GM12891 (cell line): ENCODE results near the gene CD209.

Source experiments
- PAX5 ChIP-seq: IDR thresholded peaks from 2 replicates; pipeline ENCODE4 v1.6.1; 2011; ENCODE audit warnings: low read length, moderate library complexity, mild to moderate bottlenecking; ENCODE audit not compliant: insufficient read depth, severe bottlenecking
- POLR2A ChIP-seq: IDR thresholded peaks from 2 replicates; pipeline ENCODE4 v1.6.1; 2011; ENCODE audit warnings: low read depth, low read length, control low read depth
- POLR2AphosphoS5 ChIP-seq: IDR thresholded peaks from 2 replicates; pipeline ENCODE4 v1.6.1; 2011; ENCODE audit warnings: low read depth, low read length, control low read depth
- POU2F2 ChIP-seq: IDR thresholded peaks from 2 replicates; pipeline ENCODE4 v1.6.1; 2011; ENCODE audit warnings: low read depth, mild to moderate bottlenecking, control low read depth, low read length, moderate library complexity
- SPI1 ChIP-seq: IDR thresholded peaks from 2 replicates; pipeline ENCODE4 v1.6.1; 2011; ENCODE audit warnings: low read depth, low read length, control low read depth
- TAF1 ChIP-seq: IDR thresholded peaks from 2 replicates; pipeline ENCODE4 v1.6.1; 2011; ENCODE audit warnings: low read depth, low read length, control low read depth

- no peak for TF ChIP-seq POLR2AphosphoS5
- TF ChIP-seq PAX5, result no peak
- no peak for TF ChIP-seq POLR2A
- TF ChIP-seq TAF1, result no peak
- no peak for TF ChIP-seq SPI1
- TF ChIP-seq POU2F2, result no peak
Observed at GRCh38 chr19:7742991-7743390, 4.3 kb downstream of the CD209 start.
